GM23338 (cell line): ENCODE data around the gene CACNA1C.

Experiments used
- CREB1 ChIP-seq: fragments of 250-450 bp; sonication (Bioruptor Pico); IDR thresholded peaks from 2 replicates; pipeline ENCODE4 v1.5.0; 2020; ENCODE audit warnings: low read depth, mild to moderate bottlenecking, moderate library complexity
- CTCF ChIP-seq, 2 experiments: fragments of 200-600 bp in 1 of 2; sonication (generic) in 1 of 2; conservative IDR thresholded peaks; 2 replicates each; pipeline versions ENCODE4 v1.5.1 to v1.6.1; 2016 to 2017; ENCODE audit warnings: antibody characterized with exemption in 2 of 2, low read depth in 2 of 2, mild to moderate bottlenecking in 2 of 2, moderate library complexity in 1 of 2
- EZH2 ChIP-seq: fragments of 200-600 bp; sonication (generic); IDR thresholded peaks from one replicate; pipeline ENCODE4 v1.8.0; 2017; ENCODE audit warnings: antibody characterized with exemption, mild to moderate bottlenecking, low read depth; ENCODE audit not compliant: unreplicated experiment
- EZH2phosphoT487 ChIP-seq: fragments of 200-600 bp; sonication (generic); IDR thresholded peaks from one replicate; pipeline ENCODE4 v1.8.1; 2018; ENCODE audit warnings: antibody characterized with exemption; ENCODE audit not compliant: unreplicated experiment
- NANOG ChIP-seq: IDR thresholded peaks from 2 replicates; pipeline ENCODE4 v1.6.1; 2016; ENCODE audit warnings: antibody characterized with exemption, borderline replicate concordance
- POLR2AphosphoS5 ChIP-seq: IDR thresholded peaks from 2 replicates; pipeline ENCODE4 v1.6.1; 2016; ENCODE audit warnings: antibody characterized with exemption, low read depth
- REST ChIP-seq: IDR thresholded peaks from one replicate; pipeline ENCODE4 v1.6.1; 2018; ENCODE audit warnings: antibody characterized with exemption; ENCODE audit not compliant: unreplicated experiment
- TF ChIP-seq, protein P1 (sequence below): IDR thresholded peaks from 2 replicates; pipeline ENCODE4 v1.6.1; 2016; ENCODE audit warnings: antibody characterized with exemption

GRCh38 chr12:2578211-2578610 is 525.4 kb downstream of the CACNA1C start:
- TF ChIP-seq CTCF (conservative IDR thresholded peaks at IDR 0.05; ENCODE audit: low read depth in 2 of 2) (no peak), POLR2AphosphoS5 (no peak), REST (no peak), EZH2phosphoT487 (no peak), EZH2 (no peak), CREB1 (CRISPR knock-in tag) (no peak), NANOG (no peak)
- TF ChIP-seq, protein P1, sequence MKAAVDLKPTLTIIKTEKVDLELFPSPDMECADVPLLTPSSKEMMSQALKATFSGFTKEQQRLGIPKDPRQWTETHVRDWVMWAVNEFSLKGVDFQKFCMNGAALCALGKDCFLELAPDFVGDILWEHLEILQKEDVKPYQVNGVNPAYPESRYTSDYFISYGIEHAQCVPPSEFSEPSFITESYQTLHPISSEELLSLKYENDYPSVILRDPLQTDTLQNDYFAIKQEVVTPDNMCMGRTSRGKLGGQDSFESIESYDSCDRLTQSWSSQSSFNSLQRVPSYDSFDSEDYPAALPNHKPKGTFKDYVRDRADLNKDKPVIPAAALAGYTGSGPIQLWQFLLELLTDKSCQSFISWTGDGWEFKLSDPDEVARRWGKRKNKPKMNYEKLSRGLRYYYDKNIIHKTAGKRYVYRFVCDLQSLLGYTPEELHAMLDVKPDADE, result no peak
